Liver (tissue), 3 donors: ENCODE results near the gene TAL1.

Experiments
- ATF3 ChIP-seq: IDR thresholded peaks from 2 replicates; pipeline ENCODE4 v1.6.1; 2016; ENCODE audit warnings: antibody characterized with exemption
- CTCF ChIP-seq: fragments of 150-350 bp; IDR thresholded peaks from 2 replicates; pipeline ENCODE4 v1.5.1; 2017; ENCODE audit warnings: improper control_type of control experiment, low read depth, low read length; ENCODE audit not compliant: missing input control
- GABPA ChIP-seq, 2 donors: IDR thresholded peaks in 1 of 2; conservative IDR thresholded peaks in 1 of 2; 2 replicates each; pipeline ENCODE4 v1.6.1; 2016; ENCODE audit warnings: antibody characterized with exemption in 2 of 2, mild to moderate bottlenecking in 1 of 2, moderate library complexity in 1 of 2
- JUND ChIP-seq, 2 donors: IDR thresholded peaks; 2 replicates each; pipeline ENCODE4 v1.6.1; 2016; ENCODE audit warnings: antibody characterized with exemption in 2 of 2
- MAX ChIP-seq: IDR thresholded peaks from 2 replicates; pipeline ENCODE4 v1.6.1; 2016; ENCODE audit warnings: antibody characterized with exemption
- NR2F2 ChIP-seq: IDR thresholded peaks from 2 replicates; pipeline ENCODE4 v1.6.1; 2016; ENCODE audit warnings: antibody characterized with exemption
- RAD21 ChIP-seq, 2 donors: IDR thresholded peaks; 2 replicates each; pipeline ENCODE4 v1.6.1; 2016; ENCODE audit warnings: antibody characterized with exemption in 2 of 2, mild to moderate bottlenecking in 2 of 2
- REST ChIP-seq: IDR thresholded peaks from 2 replicates; pipeline ENCODE4 v1.6.1; 2016; ENCODE audit warnings: antibody characterized with exemption, mild to moderate bottlenecking
- RXRA ChIP-seq, 2 donors: IDR thresholded peaks; 2 replicates each; pipeline ENCODE4 v1.6.1; 2017 to 2018; ENCODE audit warnings: antibody characterized with exemption in 2 of 2, mild to moderate bottlenecking in 1 of 2
- SP1 ChIP-seq: IDR thresholded peaks from 2 replicates; pipeline ENCODE4 v1.6.1; 2018; ENCODE audit warnings: antibody characterized with exemption, mild to moderate bottlenecking
- TAF1 ChIP-seq: conservative IDR thresholded peaks from 2 replicates; pipeline ENCODE4 v1.6.1; 2016; ENCODE audit warnings: antibody characterized with exemption, mild to moderate bottlenecking
- YY1 ChIP-seq: IDR thresholded peaks from 2 replicates; pipeline ENCODE4 v1.6.1; 2016; ENCODE audit warnings: antibody characterized with exemption, mild to moderate bottlenecking
- donor health status: healthy.
- donor health status: healthy.

- TF ChIP-seq CTCF (no peak), ATF3 (no peak), RXRA (IDR thresholded peaks at IDR 0.05) (no peak), GABPA (IDR thresholded peaks at IDR 0.05 in 1 of 2, conservative IDR thresholded peaks at IDR 0.05 in 1 of 2) (no peak), SP1 (no peak), MAX (no peak), JUND (IDR thresholded peaks at IDR 0.05) (no peak), TAF1 (no peak), RAD21 (IDR thresholded peaks at IDR 0.05) (no peak), NR2F2 (no peak), YY1 (no peak), REST (no peak)
These were observed 24.1 kb downstream of the TAL1 start for GRCh38 chr1:47207803-47208373.
